ENCODE results near the gene DHX16. TPM values are rescaled to one million over a fixed set of nuclear protein-coding genes. Genes with fewer than 3 reads are reported as not detected.
A peak's percentile ranks its signal among the peaks of the same experiment; 100 is the strongest.

Gene DHX16
- total and polyA plus RNA-seq, 9 of the 15 experiments (the other 6 are each of a cell fraction or from before 2014, with no cell fraction given), result 14.6 to 66.1 (median 47.5) TPM

DNA sequence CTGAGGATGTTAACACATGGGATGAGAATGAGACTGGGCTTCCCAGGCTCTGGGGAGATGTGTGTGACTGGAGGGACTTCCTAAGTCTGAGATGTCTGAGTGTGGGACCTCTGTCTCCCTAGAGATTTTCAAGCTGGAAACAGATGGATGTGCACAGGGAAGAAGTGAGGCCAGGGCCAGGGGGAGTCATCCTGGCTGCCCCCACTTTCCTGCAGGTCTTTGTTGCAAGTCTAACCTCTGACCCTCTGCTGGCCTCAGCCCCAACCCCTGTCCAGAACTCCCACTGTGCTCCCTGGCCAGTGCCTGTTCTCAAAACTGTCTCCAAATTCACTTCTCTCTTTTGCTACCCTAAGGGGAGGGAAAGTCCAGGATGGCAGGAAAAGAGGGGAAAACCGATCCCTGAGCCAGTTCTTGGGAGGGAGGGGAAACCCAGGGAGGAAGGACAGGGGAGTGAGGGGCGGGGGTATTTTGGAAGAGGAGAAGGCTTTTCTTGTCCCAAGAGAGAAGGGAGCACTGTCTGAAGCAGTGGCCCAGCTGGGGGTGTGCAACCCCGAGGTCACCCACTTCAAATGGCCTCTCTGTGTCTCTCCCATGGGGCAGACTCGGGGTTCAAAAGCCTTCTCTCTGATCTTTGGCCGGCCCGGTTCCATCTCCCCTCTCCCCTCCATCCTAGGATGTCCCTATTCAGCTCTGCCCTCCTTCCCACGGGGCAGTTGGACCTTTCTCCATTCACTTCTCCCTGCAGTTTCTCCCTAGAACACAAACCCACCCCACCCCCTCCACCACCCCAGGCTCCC is 10.6 kb upstream of the DHX16 start (continued):
- TF ChIP-seq PRPF4 (IDR thresholded peaks at IDR 0.05; ENCODE audit: insufficient read depth, low read depth, low read length, poor library complexity, severe bottlenecking) (no peak), MCM5 (IDR thresholded peaks at IDR 0.05; ENCODE audit: low read depth) (no peak), KLF1 (tag; IDR thresholded peaks at IDR 0.05) (no peak), MYNN (IDR thresholded peaks at IDR 0.05) (no peak), MYNN (CRISPR knock-in tag; IDR thresholded peaks at IDR 0.05) (no peak), TEAD4 (IDR thresholded peaks at IDR 0.05; ENCODE audit: low read length) (no peak), TEAD4 (CRISPR knock-in tag; IDR thresholded peaks at IDR 0.05; ENCODE audit: borderline replicate concordance) (peak; percentile 48; the same call in 1 of the 2 replicates), ZNF717 (CRISPR knock-in tag; IDR thresholded peaks at IDR 0.05) (no peak), SNRNP70 (optimal IDR thresholded peaks at IDR 0.05; ENCODE audit: low read depth, low read length) (no peak), PURB (CRISPR knock-in tag; IDR thresholded peaks at IDR 0.05; ENCODE audit: low read depth) (no peak), ZBTB7A (IDR thresholded peaks at IDR 0.05; ENCODE audit: borderline replicate concordance, control insufficient read depth, low read depth, low read length) (0 out of 2 replicates have a peak, but pooled peaks have one; percentile 18), C11orf30 (IDR thresholded peaks at IDR 0.05; ENCODE audit: low read depth) (no peak), HDGF (IDR thresholded peaks at IDR 0.05) (0 out of 2 replicates have a peak, but pooled peaks have one; percentile 2)
- TF ChIP-seq, protein P1, sequence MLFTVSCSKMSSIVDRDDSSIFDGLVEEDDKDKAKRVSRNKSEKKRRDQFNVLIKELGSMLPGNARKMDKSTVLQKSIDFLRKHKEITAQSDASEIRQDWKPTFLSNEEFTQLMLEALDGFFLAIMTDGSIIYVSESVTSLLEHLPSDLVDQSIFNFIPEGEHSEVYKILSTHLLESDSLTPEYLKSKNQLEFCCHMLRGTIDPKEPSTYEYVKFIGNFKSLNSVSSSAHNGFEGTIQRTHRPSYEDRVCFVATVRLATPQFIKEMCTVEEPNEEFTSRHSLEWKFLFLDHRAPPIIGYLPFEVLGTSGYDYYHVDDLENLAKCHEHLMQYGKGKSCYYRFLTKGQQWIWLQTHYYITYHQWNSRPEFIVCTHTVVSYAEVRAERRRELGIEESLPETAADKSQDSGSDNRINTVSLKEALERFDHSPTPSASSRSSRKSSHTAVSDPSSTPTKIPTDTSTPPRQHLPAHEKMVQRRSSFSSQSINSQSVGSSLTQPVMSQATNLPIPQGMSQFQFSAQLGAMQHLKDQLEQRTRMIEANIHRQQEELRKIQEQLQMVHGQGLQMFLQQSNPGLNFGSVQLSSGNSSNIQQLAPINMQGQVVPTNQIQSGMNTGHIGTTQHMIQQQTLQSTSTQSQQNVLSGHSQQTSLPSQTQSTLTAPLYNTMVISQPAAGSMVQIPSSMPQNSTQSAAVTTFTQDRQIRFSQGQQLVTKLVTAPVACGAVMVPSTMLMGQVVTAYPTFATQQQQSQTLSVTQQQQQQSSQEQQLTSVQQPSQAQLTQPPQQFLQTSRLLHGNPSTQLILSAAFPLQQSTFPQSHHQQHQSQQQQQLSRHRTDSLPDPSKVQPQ (CRISPR knock-in tag; IDR thresholded peaks at IDR 0.05; ENCODE audit: borderline replicate concordance), result no peak
- TF ChIP-seq, protein P2, sequence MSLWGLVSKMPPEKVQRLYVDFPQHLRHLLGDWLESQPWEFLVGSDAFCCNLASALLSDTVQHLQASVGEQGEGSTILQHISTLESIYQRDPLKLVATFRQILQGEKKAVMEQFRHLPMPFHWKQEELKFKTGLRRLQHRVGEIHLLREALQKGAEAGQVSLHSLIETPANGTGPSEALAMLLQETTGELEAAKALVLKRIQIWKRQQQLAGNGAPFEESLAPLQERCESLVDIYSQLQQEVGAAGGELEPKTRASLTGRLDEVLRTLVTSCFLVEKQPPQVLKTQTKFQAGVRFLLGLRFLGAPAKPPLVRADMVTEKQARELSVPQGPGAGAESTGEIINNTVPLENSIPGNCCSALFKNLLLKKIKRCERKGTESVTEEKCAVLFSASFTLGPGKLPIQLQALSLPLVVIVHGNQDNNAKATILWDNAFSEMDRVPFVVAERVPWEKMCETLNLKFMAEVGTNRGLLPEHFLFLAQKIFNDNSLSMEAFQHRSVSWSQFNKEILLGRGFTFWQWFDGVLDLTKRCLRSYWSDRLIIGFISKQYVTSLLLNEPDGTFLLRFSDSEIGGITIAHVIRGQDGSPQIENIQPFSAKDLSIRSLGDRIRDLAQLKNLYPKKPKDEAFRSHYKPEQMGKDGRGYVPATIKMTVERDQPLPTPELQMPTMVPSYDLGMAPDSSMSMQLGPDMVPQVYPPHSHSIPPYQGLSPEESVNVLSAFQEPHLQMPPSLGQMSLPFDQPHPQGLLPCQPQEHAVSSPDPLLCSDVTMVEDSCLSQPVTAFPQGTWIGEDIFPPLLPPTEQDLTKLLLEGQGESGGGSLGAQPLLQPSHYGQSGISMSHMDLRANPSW (CRISPR knock-in tag; IDR thresholded peaks at IDR 0.05), result no peak
- TF ChIP-seq, protein P3, sequence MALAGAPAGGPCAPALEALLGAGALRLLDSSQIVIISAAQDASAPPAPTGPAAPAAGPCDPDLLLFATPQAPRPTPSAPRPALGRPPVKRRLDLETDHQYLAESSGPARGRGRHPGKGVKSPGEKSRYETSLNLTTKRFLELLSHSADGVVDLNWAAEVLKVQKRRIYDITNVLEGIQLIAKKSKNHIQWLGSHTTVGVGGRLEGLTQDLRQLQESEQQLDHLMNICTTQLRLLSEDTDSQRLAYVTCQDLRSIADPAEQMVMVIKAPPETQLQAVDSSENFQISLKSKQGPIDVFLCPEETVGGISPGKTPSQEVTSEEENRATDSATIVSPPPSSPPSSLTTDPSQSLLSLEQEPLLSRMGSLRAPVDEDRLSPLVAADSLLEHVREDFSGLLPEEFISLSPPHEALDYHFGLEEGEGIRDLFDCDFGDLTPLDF (CRISPR knock-in tag; IDR thresholded peaks at IDR 0.05), result no peak
- TF ChIP-seq, protein P4, sequence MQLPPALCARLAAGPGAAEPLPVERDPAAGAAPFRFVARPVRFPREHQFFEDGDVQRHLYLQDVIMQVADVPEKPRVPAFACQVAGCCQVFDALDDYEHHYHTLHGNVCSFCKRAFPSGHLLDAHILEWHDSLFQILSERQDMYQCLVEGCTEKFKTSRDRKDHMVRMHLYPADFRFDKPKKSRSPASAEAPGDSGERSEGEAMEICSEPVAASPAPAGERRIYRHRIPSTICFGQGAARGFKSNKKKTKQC (CRISPR knock-in tag; IDR thresholded peaks at IDR 0.05), result no peak
- TF ChIP-seq, protein P5, sequence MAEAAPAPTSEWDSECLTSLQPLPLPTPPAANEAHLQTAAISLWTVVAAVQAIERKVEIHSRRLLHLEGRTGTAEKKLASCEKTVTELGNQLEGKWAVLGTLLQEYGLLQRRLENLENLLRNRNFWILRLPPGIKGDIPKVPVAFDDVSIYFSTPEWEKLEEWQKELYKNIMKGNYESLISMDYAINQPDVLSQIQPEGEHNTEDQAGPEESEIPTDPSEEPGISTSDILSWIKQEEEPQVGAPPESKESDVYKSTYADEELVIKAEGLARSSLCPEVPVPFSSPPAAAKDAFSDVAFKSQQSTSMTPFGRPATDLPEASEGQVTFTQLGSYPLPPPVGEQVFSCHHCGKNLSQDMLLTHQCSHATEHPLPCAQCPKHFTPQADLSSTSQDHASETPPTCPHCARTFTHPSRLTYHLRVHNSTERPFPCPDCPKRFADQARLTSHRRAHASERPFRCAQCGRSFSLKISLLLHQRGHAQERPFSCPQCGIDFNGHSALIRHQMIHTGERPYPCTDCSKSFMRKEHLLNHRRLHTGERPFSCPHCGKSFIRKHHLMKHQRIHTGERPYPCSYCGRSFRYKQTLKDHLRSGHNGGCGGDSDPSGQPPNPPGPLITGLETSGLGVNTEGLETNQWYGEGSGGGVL (CRISPR knock-in tag; IDR thresholded peaks at IDR 0.05), result no peak

Measured in K562 (cell line).